Suprapubic skin (tissue), 4 donors: ENCODE data around the gene PRB2. TPM values are rescaled to one million over a fixed set of nuclear protein-coding genes. Genes with fewer than 3 reads are reported as not detected.
"Not testable (repeated sequence)": the region's sequence is repeated elsewhere in the genome, so short reads cannot be mapped to it uniquely, and the experiment has no call there.

Experiments
- DNase-seq, 2 donors: peaks; one replicate each; pipeline ENCODE4 v3.0.0-alpha.2; 2019; ENCODE audit warnings: low spot score in 2 of 2
- H3K27ac ChIP-seq: fragments of 200-600 bp; sonication (generic); one replicate; pipeline ENCODE4 v1.5.1; 2019
- H3K27me3 ChIP-seq: fragments of 200-600 bp; sonication (generic); one replicate; pipeline ENCODE4 v1.5.1; 2019
- H3K36me3 ChIP-seq: fragments of 200-600 bp; sonication (generic); one replicate; pipeline ENCODE4 v1.5.1; 2019
- H3K4me1 ChIP-seq: fragments of 200-600 bp; sonication (generic); one replicate; pipeline ENCODE4 v1.5.1; 2019
- H3K4me3 ChIP-seq: fragments of 200-600 bp; sonication (generic); one replicate; pipeline ENCODE4 v1.5.1; 2019; ENCODE audit warnings: mild to moderate bottlenecking
- H3K9me3 ChIP-seq: fragments of 200-600 bp; sonication (generic); one replicate; pipeline ENCODE4 v1.5.1; 2019
- CTCF ChIP-seq, 2 donors: fragments of 200-600 bp in 1 of 2; fragments of 450-650 bp in 1 of 2; sonication (generic) in 1 of 2; IDR thresholded peaks; one replicate each; pipeline ENCODE4 v1.5.1; 2016 to 2019; ENCODE audit warnings: antibody characterized with exemption in 2 of 2, mild to moderate bottlenecking in 1 of 2, moderate library complexity in 1 of 2
- EP300 ChIP-seq: sonication (generic); formaldehyde crosslinking; IDR thresholded peaks from one replicate; pipeline ENCODE4 v1.6.1; 2017; ENCODE audit warnings: antibody characterized with exemption
- POLR2A ChIP-seq, 2 donors: fragments of 450-650 bp; IDR thresholded peaks; one replicate each; pipeline ENCODE4 v1.6.1; 2017; ENCODE audit warnings: antibody characterized with exemption in 2 of 2, mild to moderate bottlenecking in 2 of 2, moderate library complexity in 2 of 2
- POLR2AphosphoS5 ChIP-seq, 3 donors: sonication (generic); formaldehyde crosslinking; IDR thresholded peaks; one replicate each; pipeline ENCODE4 v1.6.1; 2017; ENCODE audit warnings: antibody characterized with exemption in 3 of 3
- WGBS: methylation state at CpG from one replicate; pipeline ENCODE4 v1.1.5; 2018; 5-methylcytosine and 5-hydroxymethylcytosine counted together
- total RNA-seq, 4 donors: library from RNA; depleted of rRNA; stranded (reverse); fragments of >200 nt; gene quantifications; one replicate each; pipeline ENCODE4 v1.1.0, GENCODE V29; 2016

The PRB2 gene
- total RNA-seq, 4 donors from 2014 or later = not detected

- no peak for DNase-seq
- H3K27me3 ChIP-seq = no peaks in the 10 kb centered on the region
- no peak overlapping the region for H3K27ac ChIP-seq
- peaks cover 8% of the 10 kb centered on the region for H3K9me3 ChIP-seq
- WGBS = 69% methylated on average over 6 of the region's 6 CpGs
- no peak for TF ChIP-seq CTCF (IDR thresholded peaks at IDR 0.05)
- H3K4me1 ChIP-seq = no peaks in the 10 kb centered on the region
- H3K36me3 ChIP-seq = no peaks in the 10 kb centered on the region
- no peak overlapping the region for H3K4me3 ChIP-seq
Observed at GRCh38 chr12:11408096-11408495, 12.7 kb upstream of the PRB2 start.

- Histone ChIP-seq H3K27ac (no peak overlapping the region), H3K4me1 (no peaks in the 10 kb centered on the region), H3K27me3 (no peaks in the 10 kb centered on the region), H3K4me3 (no peak overlapping the region), H3K36me3 (no peaks in the 10 kb centered on the region), H3K9me3 (no peaks in the 10 kb centered on the region)
- TF ChIP-seq POLR2A (IDR thresholded peaks at IDR 0.05) = no peak
- no peak for TF ChIP-seq POLR2AphosphoS5 (IDR thresholded peaks at IDR 0.05)
- no peak for TF ChIP-seq CTCF (IDR thresholded peaks at IDR 0.05)
- no peak for TF ChIP-seq EP300
- DNase-seq = no peak
- WGBS = 43% methylated on average over 1 of the region's 1 CpG
Observed at GRCh38 chr12:11397366-11397765, 2.0 kb upstream of the PRB2 start.

- H3K27ac ChIP-seq = not testable (repeated sequence)
Observed at GRCh38 chr12:11391456-11391855, 3.9 kb downstream of the PRB2 start.

GRCh38 chr12:11377420-11377819 lies 17.9 kb downstream of the PRB2 start:
- not testable (repeated sequence) for H3K4me1 ChIP-seq, DNase-seq, H3K27me3 ChIP-seq, H3K36me3 ChIP-seq, H3K27ac ChIP-seq, H3K4me3 ChIP-seq
- WGBS = 79% methylated on average over 3 of the region's 3 CpGs
- peaks cover 26% of the 10 kb centered on the region for H3K9me3 ChIP-seq

More at GRCh38 chr12:11391456-11391855, 3.9 kb downstream of the PRB2 start:
- DNase-seq, H3K4me3 ChIP-seq, H3K4me1 ChIP-seq, H3K9me3 ChIP-seq, H3K27me3 ChIP-seq, H3K36me3 ChIP-seq: not testable (repeated sequence)
- WGBS = 66% methylated on average over 3 of the region's 3 CpGs

GRCh38 chr12:11361151-11361550 lies 34.2 kb downstream of the PRB2 start:
- Histone ChIP-seq H3K4me3 (no peak overlapping the region), H3K9me3 (no peaks in the 10 kb centered on the region), H3K27me3 (no peaks in the 10 kb centered on the region), H3K4me1 (no peaks in the 10 kb centered on the region), H3K27ac (no peak overlapping the region), H3K36me3 (no peaks in the 10 kb centered on the region)
- no peak for TF ChIP-seq POLR2AphosphoS5 (IDR thresholded peaks at IDR 0.05)
- no peak for TF ChIP-seq EP300
- no peak for TF ChIP-seq CTCF (IDR thresholded peaks at IDR 0.05)
- no peak for TF ChIP-seq POLR2A (IDR thresholded peaks at IDR 0.05)
- DNase-seq = no peak

- H3K9me3 ChIP-seq, H3K4me1 ChIP-seq, H3K36me3 ChIP-seq, H3K4me3 ChIP-seq, H3K27me3 ChIP-seq, H3K27ac ChIP-seq, DNase-seq: not testable (repeated sequence)
- WGBS = 83% methylated on average over 1 of the region's 1 CpG
Observed at GRCh38 chr12:11360205-11360883, 35.0 kb downstream of the PRB2 start.

- WGBS = 83% methylated on average over 2 of the region's 2 CpGs
- H3K9me3 ChIP-seq, DNase-seq, H3K4me3 ChIP-seq, H3K4me1 ChIP-seq, H3K27me3 ChIP-seq, H3K36me3 ChIP-seq, H3K27ac ChIP-seq: not testable (repeated sequence)
Observed at GRCh38 chr12:11351736-11352135, 43.6 kb downstream of the PRB2 start.
